Measurements from ENCODE around the gene MFNG. TPM values are rescaled to one million over a fixed set of nuclear protein-coding genes. Genes with fewer than 3 reads are reported as not detected.

The MFNG gene
- total RNA-seq, 2 experiments from 2014 or later, result 218 to 219 TPM

DNA sequence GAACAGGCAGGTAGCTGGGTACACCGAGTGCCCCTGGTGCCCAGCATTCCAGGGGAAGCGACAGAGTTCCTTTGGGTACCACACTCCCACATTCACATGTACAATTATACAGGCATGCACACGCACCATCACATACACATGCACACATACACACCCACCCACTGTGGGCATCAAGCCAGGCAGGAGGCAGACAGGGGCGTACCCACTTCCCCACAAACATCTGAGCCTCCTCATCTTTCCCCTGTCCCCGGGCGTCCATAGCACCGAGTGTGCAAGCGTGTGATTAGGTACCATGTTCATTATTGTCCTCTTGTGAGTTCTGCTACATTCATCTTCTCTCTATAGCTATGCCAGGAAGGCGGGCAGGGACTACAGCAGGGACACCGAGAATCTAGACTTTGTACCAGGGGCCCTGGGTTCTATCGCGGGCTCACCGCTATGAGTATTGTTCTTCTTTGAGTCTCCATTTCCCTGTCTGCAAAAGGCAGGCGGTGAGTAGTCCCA lies 35.1 kb upstream of the MFNG start:
- ChIA-PET POLR2A (interaction anchor here (0.7 kb wide), 1 partner anchor 142 kb away, joined by 3 read pairs; no protein-coding TSS in a partner anchor), CTCF (interaction anchor here (0.7 to 1.6 kb wide), 2 partner anchors 16 to 17 kb away, joined by 3 to 4 read pairs; no protein-coding TSS in a partner anchor)
- H3K4me1 Mint-ChIP-seq, result peaks cover 9% of the 10 kb centered on the region
- H3K27ac Mint-ChIP-seq, result no peak overlapping the region
- DNase-seq, result no peak
- H3K4me3 Mint-ChIP-seq, result no peak overlapping the region
- H3K27me3 Mint-ChIP-seq, result peaks cover 61% of the 10 kb centered on the region
- no peaks in the 10 kb centered on the region for H3K9me3 Mint-ChIP-seq
- no peaks in the 10 kb centered on the region for H3K36me3 Mint-ChIP-seq (ENCODE audit: low read depth)

GRCh38 chr22:37520776-37521191 lies 34.6 kb upstream of the MFNG start:
- H3K27me3 Mint-ChIP-seq, result peaks cover 63% of the 10 kb centered on the region
- no peak overlapping the region for H3K27ac Mint-ChIP-seq
- ChIA-PET CTCF (interaction anchor here (1.6 kb wide), 1 partner anchor 18 kb away, joined by 3 read pairs; no protein-coding TSS in a partner anchor), POLR2A (interaction anchor here (0.7 kb wide), 1 partner anchor 142 kb away, joined by 3 read pairs; no protein-coding TSS in a partner anchor)
- no peak overlapping the region for H3K4me3 Mint-ChIP-seq
- no peaks in the 10 kb centered on the region for H3K9me3 Mint-ChIP-seq
- peaks cover 9% of the 10 kb centered on the region for H3K4me1 Mint-ChIP-seq
- H3K36me3 Mint-ChIP-seq (ENCODE audit: low read depth), result no peaks in the 10 kb centered on the region
- no peak for DNase-seq

GRCh38 chr22:37519268-37520195 lies 33.3 kb upstream of the MFNG start, which contains the start of gene CARD10:
Gene CARD10 (minus strand): TSS chr22:37519415. CDS start chr22:37519200, 215 bp downstream.
- Mint-ChIP-seq H3K36me3 (ENCODE audit: low read depth) (no peaks in the 10 kb centered on the region), H3K4me3 (peak within 1 kb of the TSS; percentile 38), H3K4me1 (peaks cover 9% of the 10 kb centered on the region), H3K9me3 (no peaks in the 10 kb centered on the region), H3K27ac (no peak within 1 kb of the TSS), H3K27me3 (peaks cover 63% of the 10 kb centered on the region)
- POLR2A ChIA-PET, result no interaction called here
- CTCF ChIA-PET, result interaction anchor here (1.1 to 2.1 kb wide), 6 partner anchors 11 to 47 kb away, joined by 3 to 6 read pairs (median 4); no protein-coding TSS in a partner anchor
- no peak for DNase-seq

GRCh38 chr22:37518509-37519267 lies 32.5 kb upstream of the MFNG start:
- DNase-seq, result no peak
- CTCF ChIA-PET, result interaction anchor here (1.1 to 2.1 kb wide), 5 partner anchors 10 to 48 kb away, joined by 3 to 6 read pairs (median 5); no protein-coding TSS in a partner anchor

DNA sequence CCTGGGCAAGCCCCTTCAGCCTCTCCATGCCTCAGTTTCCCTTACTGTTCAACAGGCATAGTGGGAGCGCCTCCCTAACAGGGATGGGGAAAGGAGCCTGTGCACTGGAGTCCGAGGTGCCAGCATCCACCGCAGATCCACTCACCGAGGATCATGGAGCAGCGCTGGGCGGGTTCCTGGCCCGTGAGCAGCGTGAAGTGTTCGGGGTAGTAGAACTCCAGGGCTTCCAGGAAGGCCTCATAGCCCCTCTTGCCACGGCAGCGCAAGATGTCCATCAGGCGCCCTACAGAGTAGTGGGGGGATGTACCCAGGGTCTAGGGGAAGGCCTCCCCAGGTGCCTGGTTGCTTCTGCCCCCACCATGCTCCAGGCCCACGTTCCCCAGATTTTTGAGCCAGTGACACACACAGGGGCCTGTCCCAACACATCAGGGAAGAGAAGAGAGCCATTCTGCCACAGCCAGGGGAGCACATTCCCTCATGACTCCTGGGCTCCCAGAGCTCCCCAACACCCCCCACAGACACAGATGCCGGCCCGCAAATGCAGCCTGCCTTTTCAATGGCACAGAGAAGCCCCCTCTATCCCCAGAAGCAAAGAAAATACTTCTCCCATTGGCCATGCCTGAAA lies 31.8 kb upstream of the MFNG start:
- Mint-ChIP-seq H3K27me3 (peaks cover 57% of the 10 kb centered on the region), H3K4me3 (peak overlapping the region; percentile 26), H3K4me1 (peaks cover 9% of the 10 kb centered on the region), H3K27ac (no peak overlapping the region), H3K36me3 (ENCODE audit: low read depth) (no peaks in the 10 kb centered on the region), H3K9me3 (no peaks in the 10 kb centered on the region)
- CTCF ChIA-PET, result interaction anchor here (1.1 to 2.1 kb wide), 3 partner anchors 9 to 49 kb away, joined by 3 to 6 read pairs (median 5); no protein-coding TSS in a partner anchor
- DNase-seq, result no peak
- POLR2A ChIA-PET, result no interaction called here

More at GRCh38 chr22:37518509-37519267, 32.5 kb upstream of the MFNG start:
- Mint-ChIP-seq H3K36me3 (ENCODE audit: low read depth) (no peaks in the 10 kb centered on the region), H3K4me3 (peak overlapping the region; percentile 26), H3K27me3 (peaks cover 61% of the 10 kb centered on the region), H3K27ac (no peak overlapping the region), H3K4me1 (peaks cover 9% of the 10 kb centered on the region), H3K9me3 (no peaks in the 10 kb centered on the region)
- POLR2A ChIA-PET, result no interaction called here

DNA sequence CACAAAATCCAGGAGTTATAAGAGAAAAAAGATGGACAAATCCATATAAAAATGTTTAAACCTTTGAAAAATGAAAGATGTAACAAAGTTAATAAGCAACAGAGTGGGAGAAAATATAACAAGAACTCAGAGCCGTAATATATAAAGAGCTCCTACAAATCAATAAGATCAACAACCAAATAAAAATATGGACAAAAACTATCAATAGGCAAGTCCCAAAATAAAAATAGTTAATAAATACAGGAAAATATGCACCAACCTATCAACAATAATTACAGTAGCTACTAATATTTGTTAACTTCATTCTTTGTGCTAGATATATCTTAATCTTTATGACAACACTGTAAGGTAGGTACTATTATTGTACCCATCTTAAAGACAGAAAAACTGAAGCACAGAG lies 30.3 kb upstream of the MFNG start:
- Mint-ChIP-seq H3K4me1 (peaks cover 9% of the 10 kb centered on the region), H3K9me3 (no peaks in the 10 kb centered on the region), H3K4me3 (no peak overlapping the region), H3K27ac (no peak overlapping the region), H3K27me3 (peaks cover 44% of the 10 kb centered on the region), H3K36me3 (ENCODE audit: low read depth) (no peaks in the 10 kb centered on the region)
- ChIA-PET CTCF (interaction anchor here (1.0 kb wide), 1 partner anchor 10 kb away, joined by 3 read pairs; no protein-coding TSS in a partner anchor), POLR2A (no interaction called here)
- no peak for DNase-seq

DNA sequence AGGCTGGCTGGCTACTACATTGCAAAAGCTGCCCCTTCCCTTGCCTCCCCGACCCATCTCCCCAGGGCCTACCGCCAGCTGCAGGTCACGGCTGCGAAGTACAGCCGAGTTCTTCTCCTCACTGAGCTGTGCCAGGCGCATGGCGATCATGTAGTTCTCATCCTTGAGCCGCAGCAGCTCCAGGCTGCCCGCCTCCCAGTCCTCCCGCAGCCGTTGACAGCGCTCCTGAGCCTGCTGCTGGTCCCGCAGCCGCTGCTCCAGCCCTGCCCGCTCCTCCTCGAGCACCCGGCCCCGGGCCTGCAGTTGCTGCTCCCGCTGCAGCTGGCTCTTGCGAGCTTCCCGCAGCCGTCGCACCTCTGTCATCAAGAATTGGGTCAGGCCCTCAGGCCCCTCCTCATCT lies 29.7 kb upstream of the MFNG start:
- POLR2A ChIA-PET, result no interaction called here
- no peak for DNase-seq

GRCh38 chr22:37514526-37515051 lies 28.4 kb upstream of the MFNG start:
- ChIA-PET CTCF (no interaction called here), POLR2A (no interaction called here)
- no peak overlapping the region for H3K4me3 Mint-ChIP-seq
- peaks cover 6% of the 10 kb centered on the region for H3K4me1 Mint-ChIP-seq
- H3K27me3 Mint-ChIP-seq, result peaks cover 29% of the 10 kb centered on the region
- no peak overlapping the region for H3K27ac Mint-ChIP-seq
- no peaks in the 10 kb centered on the region for H3K9me3 Mint-ChIP-seq
- no peak for DNase-seq
- H3K36me3 Mint-ChIP-seq (ENCODE audit: low read depth), result no peaks in the 10 kb centered on the region

More for the DNA sequence above, 29.7 kb upstream of the MFNG start:
- peaks cover 39% of the 10 kb centered on the region for H3K27me3 Mint-ChIP-seq
- no peaks in the 10 kb centered on the region for H3K9me3 Mint-ChIP-seq
- H3K36me3 Mint-ChIP-seq (ENCODE audit: low read depth), result no peaks in the 10 kb centered on the region
- H3K4me1 Mint-ChIP-seq, result peaks cover 9% of the 10 kb centered on the region
- H3K4me3 Mint-ChIP-seq, result no peak overlapping the region
- H3K27ac Mint-ChIP-seq, result no peak overlapping the region
- CTCF ChIA-PET, result interaction anchor here (1.0 kb wide), 1 partner anchor 10 kb away, joined by 3 read pairs; no protein-coding TSS in a partner anchor

- H3K27ac Mint-ChIP-seq, result no peak overlapping the region
- POLR2A ChIA-PET, result no interaction called here
- H3K36me3 Mint-ChIP-seq (ENCODE audit: low read depth), result no peaks in the 10 kb centered on the region
- no peak for DNase-seq
- H3K9me3 Mint-ChIP-seq, result no peaks in the 10 kb centered on the region
- no peaks in the 10 kb centered on the region for H3K4me1 Mint-ChIP-seq
- CTCF ChIA-PET, result interaction anchor here (0.9 to 1.5 kb wide), 2 partner anchors 14 to 33 kb away, joined by 4 to 5 read pairs; no protein-coding TSS in a partner anchor
- H3K27me3 Mint-ChIP-seq, result peaks cover 12% of the 10 kb centered on the region
- H3K4me3 Mint-ChIP-seq, result no peak overlapping the region
Measured at GRCh38 chr22:37511395-37512104, 25.4 kb upstream of the MFNG start.

DNA sequence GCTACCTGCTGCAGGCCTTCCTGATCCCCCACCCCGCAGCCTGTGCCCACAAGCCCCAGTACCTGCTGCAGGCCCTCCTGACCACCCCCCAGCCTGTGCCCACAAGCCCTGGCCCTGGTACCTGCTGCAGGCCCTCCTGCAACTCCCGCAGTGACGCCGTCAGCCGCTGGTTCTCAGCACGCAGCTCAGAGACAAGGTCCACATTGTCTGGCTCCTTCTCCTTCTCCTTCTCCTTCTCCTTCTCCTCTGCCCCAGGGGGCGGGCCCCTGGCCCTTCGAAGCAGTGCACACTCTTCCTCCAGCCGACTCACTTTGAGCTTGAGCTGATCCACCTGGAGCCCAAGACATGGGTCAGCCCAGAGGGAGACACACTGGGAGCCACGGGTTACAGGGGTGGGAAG lies 23.9 kb upstream of the MFNG start:
- ChIA-PET POLR2A (no interaction called here), CTCF (interaction anchor here (0.8 kb wide), 1 partner anchor 12 kb away, joined by 3 read pairs; no protein-coding TSS in a partner anchor)
- no peak for DNase-seq
- H3K9me3 Mint-ChIP-seq, result no peaks in the 10 kb centered on the region
- no peak overlapping the region for H3K27ac Mint-ChIP-seq
- H3K36me3 Mint-ChIP-seq (ENCODE audit: low read depth), result no peaks in the 10 kb centered on the region
- no peak overlapping the region for H3K4me3 Mint-ChIP-seq
- H3K27me3 Mint-ChIP-seq, result peaks cover 5% of the 10 kb centered on the region
- H3K4me1 Mint-ChIP-seq, result no peaks in the 10 kb centered on the region

DNA sequence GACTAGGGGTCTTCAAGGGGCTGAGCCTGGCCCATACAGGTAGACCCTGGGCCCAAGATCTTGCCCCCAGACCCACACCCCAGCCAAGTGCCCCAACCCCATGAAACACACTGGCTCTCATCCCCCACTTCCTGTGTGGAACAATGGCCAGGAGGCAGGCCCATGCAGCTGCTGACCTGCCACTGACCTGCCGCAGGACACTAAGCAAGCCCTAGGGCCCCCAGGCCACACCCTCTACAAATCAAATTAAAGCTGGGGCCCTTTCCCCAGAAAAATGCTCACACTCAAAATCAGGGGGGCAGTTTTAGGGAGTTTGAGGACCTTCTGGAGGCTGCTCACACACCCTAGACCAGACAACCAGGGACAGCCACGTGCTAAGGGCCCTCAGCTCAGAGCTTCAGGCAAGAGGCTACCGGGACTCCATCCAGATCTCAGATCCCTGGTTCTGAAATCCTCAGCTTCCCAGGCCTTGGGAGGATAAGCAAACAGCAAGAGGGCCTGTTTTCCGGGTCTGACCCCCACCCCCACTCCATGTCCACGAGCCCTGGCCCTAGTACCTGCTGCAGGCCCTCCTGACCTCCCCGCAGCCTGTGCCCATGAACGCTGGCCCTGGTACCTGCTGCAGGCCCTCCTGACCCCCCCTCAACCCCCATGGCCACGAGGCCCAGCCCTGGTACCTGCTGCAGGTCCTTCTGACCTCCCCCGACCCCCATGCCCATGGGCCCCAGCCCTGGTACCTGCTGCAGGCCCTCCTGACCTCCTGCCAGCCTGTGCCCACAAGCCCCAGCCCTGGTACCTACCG lies 23.1 kb upstream of the MFNG start:
- no peak overlapping the region for H3K27ac Mint-ChIP-seq
- H3K4me1 Mint-ChIP-seq, result no peaks in the 10 kb centered on the region
- no peak for DNase-seq
- H3K4me3 Mint-ChIP-seq, result no peak overlapping the region
- POLR2A ChIA-PET, result no interaction called here
- CTCF ChIA-PET, result interaction anchor here (0.6 to 1.2 kb wide), 2 partner anchors 9 to 18 kb away, joined by 5 read pairs; partner anchors contain the start of gene CARD10
- H3K27me3 Mint-ChIP-seq, result peaks cover 5% of the 10 kb centered on the region
- H3K36me3 Mint-ChIP-seq (ENCODE audit: low read depth), result no peaks in the 10 kb centered on the region
- no peaks in the 10 kb centered on the region for H3K9me3 Mint-ChIP-seq

All from activated CD4-positive, alpha-beta T cell treated with anti-CD3 and anti-CD28 coated beads, Interleukin-2, amount 10 ng/mL, durations not matched to agents 7 days and 5 days (primary cell).